Measurements from ENCODE around the gene NUDT7.

The NUDT7 gene

GRCh38 chr16:77749415-77749814 lies 27.1 kb downstream of the NUDT7 start:
- in situ Hi-C loops (cut with HindIII; ENCODE audit: low sequenced_read_pairs), result no loop called here
- DNase-seq (ENCODE audit: low read depth, low spot score), result no peak
- no peak for TF ChIP-seq CTCF (IDR thresholded peaks at IDR 0.05; ENCODE audit: low read depth, low read length)
- no peak overlapping the region for H3K4me3 ChIP-seq (ENCODE audit: low read depth, low read length)

GRCh38 chr16:77758046-77758445 lies 35.7 kb downstream of the NUDT7 start:
- no peak for TF ChIP-seq CTCF (IDR thresholded peaks at IDR 0.05; ENCODE audit: low read depth, low read length)
- no peak for DNase-seq (ENCODE audit: low read depth, low spot score)
- in situ Hi-C loops (cut with HindIII; ENCODE audit: low sequenced_read_pairs), result no loop called here
- no peak overlapping the region for H3K4me3 ChIP-seq (ENCODE audit: low read depth, low read length)

- in situ Hi-C loops (cut with HindIII; ENCODE audit: low sequenced_read_pairs), result no loop called here
- DNase-seq (ENCODE audit: low read depth, low spot score), result no peak
- TF ChIP-seq CTCF (IDR thresholded peaks at IDR 0.05; ENCODE audit: low read depth, low read length), result no peak
- H3K4me3 ChIP-seq (ENCODE audit: low read depth, low read length), result no peak overlapping the region
Observed at GRCh38 chr16:77758508-77758907, 36.2 kb downstream of the NUDT7 start.

- in situ Hi-C loops (cut with HindIII; ENCODE audit: low sequenced_read_pairs), result no loop called here
- H3K4me3 ChIP-seq (ENCODE audit: low read depth, low read length), result no peak overlapping the region
- TF ChIP-seq CTCF (IDR thresholded peaks at IDR 0.05; ENCODE audit: low read depth, low read length), result no peak
- DNase-seq (ENCODE audit: low read depth, low spot score), result no peak
Observed at GRCh38 chr16:77759201-77759600, 36.9 kb downstream of the NUDT7 start.

- in situ Hi-C loops (cut with HindIII; ENCODE audit: low sequenced_read_pairs), result no loop called here
- TF ChIP-seq CTCF (IDR thresholded peaks at IDR 0.05; ENCODE audit: low read depth, low read length), result no peak
- no peak for DNase-seq (ENCODE audit: low read depth, low spot score)
Observed at GRCh38 chr16:77759821-77760220, 37.5 kb downstream of the NUDT7 start.

GRCh38 chr16:77760800-77761199 lies 38.5 kb downstream of the NUDT7 start:
- DNase-seq (ENCODE audit: low read depth, low spot score), result no peak
- TF ChIP-seq CTCF (IDR thresholded peaks at IDR 0.05; ENCODE audit: low read depth, low read length), result no peak
- in situ Hi-C loops (cut with HindIII; ENCODE audit: low sequenced_read_pairs), result no loop called here
- no peak overlapping the region for H3K4me3 ChIP-seq (ENCODE audit: low read depth, low read length)

More at GRCh38 chr16:77759821-77760220, 37.5 kb downstream of the NUDT7 start:
- no peak overlapping the region for H3K4me3 ChIP-seq (ENCODE audit: low read depth, low read length)

- H3K4me3 ChIP-seq (ENCODE audit: low read depth, low read length), result no peak overlapping the region
- in situ Hi-C loops (cut with HindIII; ENCODE audit: low sequenced_read_pairs), result no loop called here
- no peak for DNase-seq (ENCODE audit: low read depth, low spot score)
- no peak for TF ChIP-seq CTCF (IDR thresholded peaks at IDR 0.05; ENCODE audit: low read depth, low read length)
Observed at GRCh38 chr16:77761204-77761603, 38.9 kb downstream of the NUDT7 start.
